OCI-LY1 (cell line): Measurements from ENCODE around the gene HILPDA.

ENCODE experiments used
- H2AFZ ChIP-seq: fragments of 200-600 bp; sonication (generic), shearing (Covaris generic); 2 replicates; pipeline ENCODE4 v1.6.0; 2014; ENCODE audit warnings: antibody characterized with exemption, mild to moderate bottlenecking, low read length
- H3F3A ChIP-seq: fragments of 200-600 bp; sonication (generic), shearing (Covaris generic); 2 replicates; pipeline ENCODE4 v1.6.0; 2014; ENCODE audit warnings: mild to moderate bottlenecking, antibody characterized with exemption, low read length, moderate library complexity; ENCODE audit not compliant: insufficient read depth
- H3K27ac ChIP-seq: fragments of 200-600 bp; sonication (generic); 2 replicates; pipeline ENCODE4 v1.5.1; 2014; ENCODE audit warnings: low read length, mixed run types, mild to moderate bottlenecking, low read depth; ENCODE audit not compliant: poor library complexity, severe bottlenecking
- H3K27me3 ChIP-seq: fragments of 200-600 bp; sonication (generic); 2 replicates; pipeline ENCODE4 v1.6.0; 2014; ENCODE audit warnings: antibody characterized with exemption, mild to moderate bottlenecking, low read length, moderate library complexity; ENCODE audit not compliant: insufficient read depth
- H3K36me3 ChIP-seq: fragments of 200-600 bp; sonication (generic); 2 replicates; pipeline ENCODE4 v1.6.1; 2014; ENCODE audit warnings: mild to moderate bottlenecking, antibody characterized with exemption, low read length, moderate library complexity, mixed read lengths; ENCODE audit not compliant: insufficient read depth
- H3K4me1 ChIP-seq: fragments of 200-600 bp; sonication (generic); 2 replicates; pipeline ENCODE4 v1.5.1; 2014; ENCODE audit warnings: mild to moderate bottlenecking, low read length, moderate library complexity; ENCODE audit not compliant: insufficient read depth, severe bottlenecking
- H3K4me2 ChIP-seq: fragments of 200-600 bp; sonication (generic), shearing (Covaris generic); 2 replicates; pipeline ENCODE4 v1.6.1; 2014; ENCODE audit warnings: low read length
- H3K4me3 ChIP-seq: fragments of 200-600 bp; sonication (generic); 2 replicates; pipeline ENCODE4 v1.5.1; 2014; ENCODE audit warnings: low read length, low read depth, mild to moderate bottlenecking, mixed read lengths; ENCODE audit not compliant: poor library complexity, severe bottlenecking
- H3K79me2 ChIP-seq: fragments of 200-600 bp; shearing (Covaris generic); 2 replicates; pipeline ENCODE4 v1.6.1; 2016; ENCODE audit warnings: mixed run types, low read length, mixed read lengths; ENCODE audit not compliant: insufficient read depth
- H3K9ac ChIP-seq: fragments of 200-600 bp; sonication (generic), shearing (Covaris generic); 2 replicates; pipeline ENCODE4 v1.6.1; 2014; ENCODE audit warnings: mild to moderate bottlenecking, low read length, mixed read lengths
- H3K9me2 ChIP-seq: fragments of 200-600 bp; sonication (generic), shearing (Covaris generic); 2 replicates; pipeline ENCODE4 v1.6.1; 2014; ENCODE audit warnings: low read depth, mild to moderate bottlenecking, low read length, mixed read lengths
- H3K9me3 ChIP-seq: fragments of 200-600 bp; shearing (Covaris generic); 2 replicates; pipeline ENCODE4 v1.6.1; 2014; ENCODE audit warnings: low read length, mixed read lengths
- H4K20me1 ChIP-seq: fragments of 200-600 bp; sonication (generic), shearing (Covaris generic); 2 replicates; pipeline ENCODE4 v1.6.0; 2016; ENCODE audit warnings: mild to moderate bottlenecking, low read length; ENCODE audit not compliant: insufficient read depth
- EZH2 ChIP-seq: fragments of 200-600 bp; sonication (generic), shearing (Covaris generic); IDR thresholded peaks from 2 replicates; pipeline ENCODE4 v1.8.0; 2017; ENCODE audit warnings: borderline replicate concordance, mixed run types, mild to moderate bottlenecking, antibody characterized with exemption, low read length, moderate library complexity, mixed read lengths
- TF ChIP-seq, protein P1 (sequence below): fragments of 200-600 bp; sonication (generic), shearing (Covaris generic); IDR thresholded peaks from 2 replicates; pipeline ENCODE4 v1.5.1; 2017; ENCODE audit warnings: mild to moderate bottlenecking, antibody characterized with exemption, low read length, moderate library complexity, mixed read lengths

Gene HILPDA

DNA sequence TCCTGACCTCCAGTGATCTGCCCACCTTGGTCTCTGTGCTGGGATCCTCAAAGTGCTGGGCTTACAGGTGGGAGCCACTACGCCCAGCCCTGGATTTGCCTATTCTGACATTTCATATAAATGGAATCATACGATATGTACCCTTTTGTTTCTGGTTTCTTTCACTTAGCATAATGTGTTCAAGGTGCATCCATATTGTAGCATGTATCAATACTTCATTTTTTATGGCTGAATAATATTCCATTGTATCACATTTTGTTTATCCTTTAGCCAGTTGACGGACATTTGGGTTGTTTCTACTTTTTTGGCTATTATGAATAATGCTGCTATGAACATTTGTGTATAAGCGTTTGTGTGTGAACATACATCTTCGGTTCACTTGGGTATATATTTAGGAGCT lies 4.8 kb upstream of the HILPDA start:
- H3K79me2 ChIP-seq = no peaks in the 10 kb centered on the region
- no peak for TF ChIP-seq EZH2
- TF ChIP-seq, protein P1, sequence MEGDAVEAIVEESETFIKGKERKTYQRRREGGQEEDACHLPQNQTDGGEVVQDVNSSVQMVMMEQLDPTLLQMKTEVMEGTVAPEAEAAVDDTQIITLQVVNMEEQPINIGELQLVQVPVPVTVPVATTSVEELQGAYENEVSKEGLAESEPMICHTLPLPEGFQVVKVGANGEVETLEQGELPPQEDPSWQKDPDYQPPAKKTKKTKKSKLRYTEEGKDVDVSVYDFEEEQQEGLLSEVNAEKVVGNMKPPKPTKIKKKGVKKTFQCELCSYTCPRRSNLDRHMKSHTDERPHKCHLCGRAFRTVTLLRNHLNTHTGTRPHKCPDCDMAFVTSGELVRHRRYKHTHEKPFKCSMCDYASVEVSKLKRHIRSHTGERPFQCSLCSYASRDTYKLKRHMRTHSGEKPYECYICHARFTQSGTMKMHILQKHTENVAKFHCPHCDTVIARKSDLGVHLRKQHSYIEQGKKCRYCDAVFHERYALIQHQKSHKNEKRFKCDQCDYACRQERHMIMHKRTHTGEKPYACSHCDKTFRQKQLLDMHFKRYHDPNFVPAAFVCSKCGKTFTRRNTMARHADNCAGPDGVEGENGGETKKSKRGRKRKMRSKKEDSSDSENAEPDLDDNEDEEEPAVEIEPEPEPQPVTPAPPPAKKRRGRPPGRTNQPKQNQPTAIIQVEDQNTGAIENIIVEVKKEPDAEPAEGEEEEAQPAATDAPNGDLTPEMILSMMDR = no peak
- no peak overlapping the region for H3K4me2 ChIP-seq

DNA sequence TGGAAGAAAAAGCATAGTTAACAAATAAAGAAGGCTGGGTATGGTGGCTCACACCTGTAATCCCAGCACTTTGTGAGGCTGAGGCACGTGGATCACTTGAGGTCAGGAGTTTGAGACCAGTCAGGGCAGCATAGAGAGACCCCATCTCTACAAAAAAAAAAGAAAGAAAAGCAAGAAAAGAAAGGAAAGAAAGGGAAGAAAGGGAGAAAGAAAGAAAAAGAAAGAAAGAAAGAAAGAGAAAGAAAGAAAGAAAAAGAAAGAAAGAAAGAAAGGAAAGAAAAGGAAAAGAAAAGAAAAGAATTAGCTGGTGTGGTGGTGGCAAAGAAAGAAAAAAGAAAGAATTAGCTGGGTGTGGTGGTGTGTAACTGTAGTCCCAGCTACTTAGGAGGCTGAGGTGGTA lies 3.1 kb upstream of the HILPDA start:
- Histone ChIP-seq H3K9me2 (no peaks in the 10 kb centered on the region), H3K4me3 (no peak overlapping the region), H3K27me3 (no peaks in the 10 kb centered on the region; the same call in 1 of the 2 replicates), H3K4me2 (no peak overlapping the region), H3K4me1 (peaks cover 20% of the 10 kb centered on the region), H3K36me3 (peaks cover 5% of the 10 kb centered on the region; the same call in 1 of the 2 replicates), H3K27ac (no peak overlapping the region), H3K9ac (no peak overlapping the region), H4K20me1 (no peaks in the 10 kb centered on the region), H3F3A (no peaks in the 10 kb centered on the region), H3K79me2 (peaks cover 11% of the 10 kb centered on the region), H3K9me3 (no peaks in the 10 kb centered on the region), H2AFZ (no peak overlapping the region)
- TF ChIP-seq EZH2 = no peak
- TF ChIP-seq, protein P1 = no peak

More for the DNA sequence above, 4.8 kb upstream of the HILPDA start:
- Histone ChIP-seq H3K36me3 (no peaks in the 10 kb centered on the region), H3K4me1 (peaks cover 6% of the 10 kb centered on the region), H4K20me1 (no peaks in the 10 kb centered on the region), H3K4me3 (no peak overlapping the region), H3K27ac (no peak overlapping the region), H3K9me3 (no peaks in the 10 kb centered on the region), H3K9ac (no peak overlapping the region), H2AFZ (no peak overlapping the region), H3K9me2 (no peaks in the 10 kb centered on the region), H3K27me3 (no peaks in the 10 kb centered on the region; the same call in 1 of the 2 replicates), H3F3A (no peaks in the 10 kb centered on the region)

DNA sequence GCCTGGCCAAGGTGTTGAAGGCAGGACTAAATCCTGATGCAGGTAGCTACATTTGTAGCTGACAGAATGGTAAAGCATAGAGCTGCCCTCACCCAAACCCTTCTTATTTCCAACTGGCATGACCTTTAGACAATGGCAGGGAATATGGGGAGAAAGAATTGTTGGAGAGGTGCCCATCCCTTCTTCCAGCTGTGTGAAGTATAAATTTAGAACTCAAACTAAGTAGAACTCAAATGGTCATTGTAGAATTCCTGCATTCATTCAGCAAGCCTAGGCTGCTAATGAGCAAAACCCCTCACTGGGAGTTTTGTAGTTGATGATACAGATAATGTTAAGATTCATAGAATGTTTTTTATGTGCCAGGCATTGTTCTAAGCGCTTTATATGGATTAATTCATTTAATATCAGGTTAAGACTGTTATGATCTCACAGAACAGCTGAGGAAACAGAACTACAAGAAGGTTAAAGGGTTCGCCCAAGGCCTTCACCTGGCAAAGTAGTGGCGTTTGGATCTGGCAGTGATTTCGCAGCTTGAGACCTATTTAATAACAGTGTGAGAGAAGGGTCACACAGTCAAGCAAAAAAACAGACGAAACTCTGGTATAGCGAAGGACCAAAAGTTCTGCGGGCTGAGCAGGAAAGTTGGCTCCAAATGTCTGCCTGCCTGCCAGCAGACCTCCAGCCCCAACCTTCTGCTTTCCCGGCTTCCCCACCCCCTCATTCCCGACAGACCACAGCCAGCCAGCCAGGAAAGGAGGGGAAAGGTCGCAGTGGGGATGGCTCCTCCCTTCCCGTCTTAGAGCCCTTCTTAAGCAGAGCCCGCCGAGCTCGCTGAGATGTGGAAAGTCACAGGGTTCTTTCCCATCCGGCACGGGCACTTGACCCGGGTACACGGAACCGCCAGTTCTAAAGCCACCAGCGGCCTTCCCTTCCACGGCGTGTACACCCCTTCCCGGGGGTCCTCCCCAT lies 1.6 kb upstream of the HILPDA start:
- H3K79me2 ChIP-seq = peaks cover 11% of the 10 kb centered on the region
- H3K4me2 ChIP-seq = no peak overlapping the region
- TF ChIP-seq EZH2 = no peak
- TF ChIP-seq, protein P1 = no peak
- no peaks in the 10 kb centered on the region for H4K20me1 ChIP-seq
- H3F3A ChIP-seq = no peaks in the 10 kb centered on the region
- H3K9ac ChIP-seq = no peak overlapping the region
- H3K9me3 ChIP-seq = no peaks in the 10 kb centered on the region
- no peak overlapping the region for H2AFZ ChIP-seq
- H3K36me3 ChIP-seq = peaks cover 10% of the 10 kb centered on the region; the same call in 1 of the 2 replicates
- H3K4me1 ChIP-seq = peaks cover 35% of the 10 kb centered on the region
- no peaks in the 10 kb centered on the region for H3K9me2 ChIP-seq
- no peaks in the 10 kb centered on the region; the same call in 1 of the 2 replicates for H3K27me3 ChIP-seq
- no peak overlapping the region for H3K27ac ChIP-seq
- no peak overlapping the region for H3K4me3 ChIP-seq
